ENCODE data around the gene PCNX3.

DNA sequence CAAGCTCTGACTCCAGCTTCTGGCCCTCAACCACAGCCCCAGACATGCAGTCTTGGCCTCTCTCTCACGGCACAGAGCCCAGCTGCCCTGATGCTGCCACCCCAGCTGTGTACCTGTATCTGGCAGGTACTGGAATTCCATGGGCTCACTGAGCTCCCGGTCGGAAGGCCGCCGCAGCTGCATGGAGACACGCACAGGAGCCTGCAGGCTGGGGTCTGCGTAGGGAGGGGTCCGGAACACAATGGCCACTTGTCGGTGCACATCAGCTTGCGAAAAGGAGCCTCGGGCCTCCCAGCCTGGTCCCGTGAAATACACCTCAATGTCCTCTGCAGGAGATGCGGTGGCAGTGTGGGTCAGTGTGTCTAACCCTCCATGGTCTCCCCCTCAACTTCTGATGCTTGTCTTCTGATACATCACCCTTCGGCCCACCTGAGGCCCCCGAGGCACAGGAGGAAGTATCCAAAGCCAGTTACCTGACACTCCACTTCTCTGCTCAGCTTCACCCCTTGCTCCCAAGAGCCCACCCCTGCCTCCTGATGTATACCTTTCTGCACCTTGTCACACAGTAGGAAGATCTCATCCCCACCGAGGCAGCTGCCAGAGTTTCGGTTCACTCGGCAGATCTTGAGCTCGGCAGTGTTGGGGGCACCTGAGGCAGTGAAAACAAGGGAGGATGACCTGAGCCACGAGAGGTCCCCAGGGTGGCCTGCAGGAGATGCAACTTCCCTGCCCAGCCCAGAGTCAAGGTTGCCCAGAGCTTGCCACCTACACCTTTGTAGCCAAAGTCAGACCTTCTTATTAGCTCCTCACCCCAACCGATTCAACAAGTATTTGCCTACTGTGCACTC lies 42.8 kb downstream of the PCNX3 start:
- TF ChIP-seq POLR2A (IDR thresholded peaks at IDR 0.05; ENCODE audit: low read length), result no peak
- no peak for TF ChIP-seq GATA1 (IDR thresholded peaks at IDR 0.05; ENCODE audit: low read depth, low read length)
